ENCODE measurements around the gene PPP1CA.

PPP1CA gene

GRCh38 chr11:67423891-67424613 is 22.4 kb upstream of the PPP1CA start:
- Histone ChIP-seq H3K4me3 (ENCODE audit: low read length) (no peak overlapping the region), H3K9me3 (ENCODE audit: control insufficient read depth, insufficient read depth, low read length) (no peaks in the 10 kb centered on the region), H3K27me3 (ENCODE audit: control insufficient read depth, insufficient read depth, low read length) (no peaks in the 10 kb centered on the region), H3K4me1 (ENCODE audit: control insufficient read depth, insufficient read depth, low read length) (peaks cover 4% of the 10 kb centered on the region), H3K27ac (ENCODE audit: low read length) (no peak overlapping the region), H3K36me3 (ENCODE audit: control insufficient read depth, insufficient read depth, low read length) (no peaks in the 10 kb centered on the region)
- WGBS (ENCODE audit: insufficient coverage, insufficient read length) = no CpG with 5 or more reads among the region's 34 CpGs
- DNase-seq (ENCODE audit: low read depth, low spot score) = no peak

DNA sequence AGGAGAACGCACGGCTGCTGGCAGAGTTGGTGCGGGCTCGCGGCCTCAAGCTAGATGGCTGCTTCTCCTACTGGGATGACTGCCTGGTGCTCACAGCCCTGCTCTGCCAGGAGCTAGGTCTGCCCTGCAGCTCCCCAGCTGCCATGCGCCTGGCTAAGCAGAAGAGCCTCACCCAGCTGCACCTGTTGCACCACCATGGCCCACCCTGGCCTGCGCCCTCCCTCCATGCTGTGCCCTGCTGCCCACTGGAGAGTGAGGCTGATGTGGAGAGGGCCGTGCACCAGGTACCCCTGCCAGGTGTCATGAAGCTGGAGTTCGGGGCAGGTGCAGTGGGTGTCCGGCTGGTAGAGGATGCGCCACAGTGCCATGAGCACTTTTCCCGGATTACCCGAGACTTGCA is 21.8 kb upstream of the PPP1CA start:
- no peaks in the 10 kb centered on the region for H3K9me3 ChIP-seq (ENCODE audit: control insufficient read depth, insufficient read depth, low read length)
- no peak for DNase-seq (ENCODE audit: low read depth, low spot score)
- no peaks in the 10 kb centered on the region for H3K36me3 ChIP-seq (ENCODE audit: control insufficient read depth, insufficient read depth, low read length)
- peaks cover 2% of the 10 kb centered on the region; the same call in 1 of the 2 replicates for H3K4me1 ChIP-seq (ENCODE audit: control insufficient read depth, insufficient read depth, low read length)
- no peak overlapping the region for H3K27ac ChIP-seq (ENCODE audit: low read length)
- H3K27me3 ChIP-seq (ENCODE audit: control insufficient read depth, insufficient read depth, low read length) = no peaks in the 10 kb centered on the region
- WGBS (ENCODE audit: insufficient coverage, insufficient read length) = no CpG with 5 or more reads among the region's 13 CpGs
- H3K4me3 ChIP-seq (ENCODE audit: low read length) = no peak overlapping the region

- Histone ChIP-seq H3K36me3 (ENCODE audit: control insufficient read depth, insufficient read depth, low read length) (no peaks in the 10 kb centered on the region), H3K4me3 (ENCODE audit: low read length) (no peak overlapping the region), H3K4me1 (ENCODE audit: control insufficient read depth, insufficient read depth, low read length) (peaks cover 2% of the 10 kb centered on the region; the same call in 1 of the 2 replicates), H3K9me3 (ENCODE audit: control insufficient read depth, insufficient read depth, low read length) (no peaks in the 10 kb centered on the region), H3K27ac (ENCODE audit: low read length) (no peak overlapping the region), H3K27me3 (ENCODE audit: control insufficient read depth, insufficient read depth, low read length) (no peaks in the 10 kb centered on the region)
- no CpG with 5 or more reads among the region's 6 CpGs for WGBS (ENCODE audit: insufficient coverage, insufficient read length)
- no peak for DNase-seq (ENCODE audit: low read depth, low spot score)
These were observed 21.2 kb upstream of the PPP1CA start for GRCh38 chr11:67422891-67423290.

DNA sequence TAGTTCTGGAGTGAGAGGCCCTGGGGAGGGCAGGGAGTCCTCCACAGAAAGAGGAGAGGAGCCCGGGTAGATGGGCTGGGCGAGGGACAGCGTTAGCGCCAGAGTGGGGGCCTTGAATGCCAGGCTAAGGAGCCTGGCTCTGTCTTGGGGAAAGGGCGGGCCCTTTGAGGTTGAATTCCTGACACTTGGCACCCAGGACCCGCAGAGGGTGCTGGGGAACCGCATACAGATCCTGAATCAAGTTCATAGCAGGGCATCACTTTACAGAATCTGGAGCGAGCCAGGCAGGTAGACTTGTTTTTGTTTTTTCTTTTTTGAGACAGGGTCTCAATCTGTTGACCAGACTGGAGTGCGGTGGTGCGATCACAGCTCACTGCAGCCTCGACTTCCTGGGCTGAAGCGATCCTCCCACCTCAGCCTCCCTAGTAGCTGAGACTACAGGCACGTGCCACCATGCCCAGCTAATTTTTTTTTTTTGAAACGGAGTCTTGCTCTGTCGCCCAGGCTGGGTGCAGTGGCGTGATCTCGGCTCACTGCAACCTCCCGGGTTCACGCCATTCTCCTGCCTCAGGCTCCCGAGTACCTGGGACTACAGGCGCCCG is 19.9 kb upstream of the PPP1CA start:
- WGBS (ENCODE audit: insufficient coverage, insufficient read length) = no CpG with 5 or more reads among the region's 22 CpGs

DNA sequence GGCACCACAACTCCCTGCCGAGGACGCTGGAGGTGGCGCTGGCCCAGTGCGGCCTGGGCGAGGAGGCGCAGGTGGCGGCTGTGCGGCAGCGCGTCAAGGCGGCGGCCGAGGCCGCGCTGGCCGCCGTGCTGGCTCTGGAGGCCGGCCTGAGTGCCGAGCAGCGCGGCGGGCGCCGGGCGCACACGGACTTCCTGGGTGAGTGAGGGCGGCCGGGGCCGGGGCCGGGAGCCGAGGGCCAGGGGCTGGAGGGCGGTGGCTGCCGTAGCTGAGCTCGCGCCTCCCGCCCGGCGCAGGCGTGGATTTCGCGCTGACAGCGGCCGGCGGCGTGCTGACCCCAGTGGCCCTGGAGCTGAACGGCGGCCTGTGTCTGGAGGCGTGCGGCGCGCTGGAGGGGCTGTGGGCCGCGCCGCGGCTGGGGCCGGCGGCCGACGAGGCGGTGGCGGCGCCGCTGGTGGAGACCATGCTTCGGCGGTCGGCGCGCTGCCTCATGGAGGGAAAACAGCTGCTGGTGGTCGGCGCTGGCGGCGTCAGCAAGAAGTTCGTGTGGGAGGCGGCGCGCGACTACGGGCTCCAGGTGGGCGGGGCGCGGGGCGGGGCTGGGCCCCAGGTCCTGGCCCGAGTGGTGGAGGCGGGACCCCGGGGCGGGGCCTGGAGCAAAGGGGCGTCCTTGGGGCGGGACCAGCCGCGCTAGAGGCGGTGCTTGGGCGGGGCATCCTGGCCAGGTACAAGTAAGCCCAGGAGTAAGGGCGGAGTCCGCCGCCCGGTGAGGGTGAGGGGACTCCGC is 19.2 kb upstream of the PPP1CA start:
- Histone ChIP-seq H3K27ac (ENCODE audit: low read length) (no peak overlapping the region), H3K4me1 (ENCODE audit: control insufficient read depth, insufficient read depth, low read length) (peaks cover 9% of the 10 kb centered on the region), H3K27me3 (ENCODE audit: control insufficient read depth, insufficient read depth, low read length) (no peaks in the 10 kb centered on the region), H3K4me3 (ENCODE audit: low read length) (peak overlapping the region; percentile 49; the same call in 1 of the 2 replicates), H3K36me3 (ENCODE audit: control insufficient read depth, insufficient read depth, low read length) (no peaks in the 10 kb centered on the region), H3K9me3 (ENCODE audit: control insufficient read depth, insufficient read depth, low read length) (no peaks in the 10 kb centered on the region)
- no CpG with 5 or more reads among the region's 97 CpGs for WGBS (ENCODE audit: insufficient coverage, insufficient read length)
- DNase-seq (ENCODE audit: low read depth, low spot score) = no peak

More for the DNA sequence above, 19.9 kb upstream of the PPP1CA start:
- Histone ChIP-seq H3K27ac (ENCODE audit: low read length) (no peak overlapping the region), H3K27me3 (ENCODE audit: control insufficient read depth, insufficient read depth, low read length) (no peaks in the 10 kb centered on the region), H3K36me3 (ENCODE audit: control insufficient read depth, insufficient read depth, low read length) (no peaks in the 10 kb centered on the region), H3K4me3 (ENCODE audit: low read length) (no peak overlapping the region; the same call in 1 of the 2 replicates), H3K9me3 (ENCODE audit: control insufficient read depth, insufficient read depth, low read length) (no peaks in the 10 kb centered on the region), H3K4me1 (ENCODE audit: control insufficient read depth, insufficient read depth, low read length) (peaks cover 4% of the 10 kb centered on the region; the same call in 1 of the 2 replicates)
- DNase-seq (ENCODE audit: low read depth, low spot score) = no peak

GRCh38 chr11:67420147-67420645 is 18.5 kb upstream of the PPP1CA start:
- Histone ChIP-seq H3K9me3 (ENCODE audit: control insufficient read depth, insufficient read depth, low read length) (no peaks in the 10 kb centered on the region), H3K36me3 (ENCODE audit: control insufficient read depth, insufficient read depth, low read length) (no peaks in the 10 kb centered on the region), H3K4me3 (ENCODE audit: low read length) (peak overlapping the region; percentile 49; the same call in 1 of the 2 replicates), H3K27ac (ENCODE audit: low read length) (no peak overlapping the region), H3K4me1 (ENCODE audit: control insufficient read depth, insufficient read depth, low read length) (peaks cover 9% of the 10 kb centered on the region), H3K27me3 (ENCODE audit: control insufficient read depth, insufficient read depth, low read length) (no peaks in the 10 kb centered on the region)
- no peak for DNase-seq (ENCODE audit: low read depth, low spot score)
- WGBS (ENCODE audit: insufficient coverage, insufficient read length) = no CpG with 5 or more reads among the region's 15 CpGs

- no CpG with 5 or more reads among the region's 21 CpGs for WGBS (ENCODE audit: insufficient coverage, insufficient read length)
- Histone ChIP-seq H3K27ac (ENCODE audit: low read length) (no peak overlapping the region), H3K4me3 (ENCODE audit: low read length) (no peak overlapping the region), H3K36me3 (ENCODE audit: control insufficient read depth, insufficient read depth, low read length) (no peaks in the 10 kb centered on the region), H3K4me1 (ENCODE audit: control insufficient read depth, insufficient read depth, low read length) (peaks cover 9% of the 10 kb centered on the region), H3K27me3 (ENCODE audit: control insufficient read depth, insufficient read depth, low read length) (no peaks in the 10 kb centered on the region), H3K9me3 (ENCODE audit: control insufficient read depth, insufficient read depth, low read length) (no peaks in the 10 kb centered on the region)
- DNase-seq (ENCODE audit: low read depth, low spot score) = no peak
These were observed 17.8 kb upstream of the PPP1CA start for GRCh38 chr11:67419325-67420049.

DNA sequence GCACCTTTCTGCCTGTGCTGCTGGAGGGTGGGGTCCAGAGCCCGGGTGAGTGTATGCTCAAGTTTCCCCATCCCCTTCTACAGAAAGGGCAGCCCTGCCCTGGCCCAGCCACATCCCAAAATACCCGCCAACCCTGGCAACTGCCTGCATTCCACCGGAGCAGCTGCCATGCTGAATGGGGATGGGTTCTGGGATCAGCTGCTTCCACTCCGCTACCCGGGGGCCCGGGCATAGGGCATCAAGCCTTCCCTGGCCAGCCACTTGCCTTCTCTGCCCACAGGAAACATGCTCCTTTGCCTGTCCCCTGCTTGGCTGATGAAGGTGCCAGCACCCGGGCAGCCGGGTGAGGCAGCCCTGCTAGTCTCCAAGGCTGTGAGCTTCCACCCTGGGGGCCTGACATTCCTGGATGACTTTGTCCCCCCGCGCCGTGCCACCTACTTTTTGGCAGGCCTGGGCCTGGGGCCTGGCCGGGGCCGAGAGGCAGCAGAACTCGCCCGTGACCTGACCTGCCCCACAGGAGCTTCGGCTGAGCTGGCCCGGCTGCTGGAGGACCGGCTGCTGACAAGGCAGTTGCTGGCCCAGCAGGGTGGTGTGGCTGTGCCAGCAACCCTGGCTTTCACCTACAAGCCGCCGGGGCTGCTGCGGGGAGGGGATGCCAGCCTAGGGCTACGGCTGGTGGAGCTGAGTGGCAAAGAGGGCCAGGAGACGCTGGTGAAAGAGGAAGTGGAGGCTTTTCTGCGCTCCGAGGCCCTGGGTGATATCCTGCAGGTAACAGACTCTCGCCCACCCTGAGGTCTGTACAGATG is 17.0 kb upstream of the PPP1CA start:
- no peak overlapping the region for H3K4me3 ChIP-seq (ENCODE audit: low read length)
- no peak overlapping the region for H3K27ac ChIP-seq (ENCODE audit: low read length)
- no peaks in the 10 kb centered on the region for H3K27me3 ChIP-seq (ENCODE audit: control insufficient read depth, insufficient read depth, low read length)
- no peaks in the 10 kb centered on the region for H3K36me3 ChIP-seq (ENCODE audit: control insufficient read depth, insufficient read depth, low read length)
- no peaks in the 10 kb centered on the region for H3K9me3 ChIP-seq (ENCODE audit: control insufficient read depth, insufficient read depth, low read length)
- peaks cover 9% of the 10 kb centered on the region for H3K4me1 ChIP-seq (ENCODE audit: control insufficient read depth, insufficient read depth, low read length)
- no CpG with 5 or more reads among the region's 26 CpGs for WGBS (ENCODE audit: insufficient coverage, insufficient read length)
- DNase-seq (ENCODE audit: low read depth, low spot score) = no peak

- Histone ChIP-seq H3K9me3 (ENCODE audit: control insufficient read depth, insufficient read depth, low read length) (no peaks in the 10 kb centered on the region), H3K27me3 (ENCODE audit: control insufficient read depth, insufficient read depth, low read length) (no peaks in the 10 kb centered on the region), H3K27ac (ENCODE audit: low read length) (no peak overlapping the region), H3K4me1 (ENCODE audit: control insufficient read depth, insufficient read depth, low read length) (peaks cover 9% of the 10 kb centered on the region), H3K36me3 (ENCODE audit: control insufficient read depth, insufficient read depth, low read length) (no peaks in the 10 kb centered on the region), H3K4me3 (ENCODE audit: low read length) (no peak overlapping the region)
- no CpG with 5 or more reads among the region's 12 CpGs for WGBS (ENCODE audit: insufficient coverage, insufficient read length)
- DNase-seq (ENCODE audit: low read depth, low spot score) = no peak
These were observed 15.8 kb upstream of the PPP1CA start for GRCh38 chr11:67417425-67417824.

All from iPS DF 6.9 (cell line).